ENCODE data around the gene ABHD17B.

The ABHD17B gene

DNA sequence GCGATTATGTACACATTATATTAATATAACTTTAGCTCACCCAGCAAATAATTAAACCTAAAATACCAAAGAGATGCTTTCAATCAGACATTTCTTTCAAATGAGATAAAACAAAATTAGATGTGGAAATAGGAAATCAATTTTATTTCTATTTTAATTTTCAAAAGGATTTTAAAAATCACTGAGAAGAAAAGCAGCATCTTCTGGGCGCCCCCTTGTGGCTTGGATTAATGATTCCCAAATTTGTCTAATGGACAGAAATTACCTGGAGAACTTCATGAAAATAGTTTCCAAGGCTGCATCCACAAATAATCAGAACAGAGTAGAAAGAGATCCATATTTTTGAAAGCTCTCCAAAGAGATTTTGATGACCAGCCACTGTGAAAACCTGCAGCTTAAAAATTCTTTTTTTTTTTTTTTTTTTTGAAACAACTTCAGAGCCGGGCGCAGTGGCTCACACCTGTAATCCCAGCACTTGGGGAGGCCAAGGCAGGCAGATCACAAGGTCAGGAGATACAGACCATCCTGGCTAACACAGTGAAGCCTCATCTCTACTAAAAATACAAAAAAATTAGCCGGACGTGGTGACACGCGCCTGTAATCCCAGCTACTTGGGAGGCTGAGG is 91.8 kb downstream of the ABHD17B start:
- DNase-seq (ENCODE audit: low read depth): peak; percentile 45

DNA sequence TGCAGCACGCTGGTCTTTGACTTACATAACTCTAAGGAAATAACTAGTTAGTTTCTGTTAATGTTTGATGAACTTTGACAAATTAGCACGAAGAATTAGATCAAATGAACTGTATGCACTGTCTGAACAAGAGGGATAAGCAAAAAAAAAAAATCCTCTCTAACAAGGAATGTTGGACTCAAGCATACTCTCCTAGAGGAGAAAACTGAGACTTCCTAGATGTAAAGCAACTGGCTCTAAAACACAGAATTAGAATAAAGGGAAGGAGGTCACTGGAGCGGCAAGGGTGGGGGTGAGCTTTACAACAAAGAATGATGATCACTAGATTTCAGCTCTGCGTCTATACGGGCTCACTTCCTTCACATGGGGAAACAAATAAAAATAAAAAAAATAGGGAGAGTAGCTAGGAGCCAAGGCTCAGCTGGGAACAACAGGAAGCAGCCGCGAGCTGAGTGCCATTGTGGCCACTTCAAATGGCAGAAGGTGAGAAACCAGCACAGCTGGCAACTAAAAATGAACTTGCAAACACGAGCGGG is 94.0 kb downstream of the ABHD17B start:
- no peak for DNase-seq (ENCODE audit: low read depth)

Measured in EH (cell line).